Neutrophil (primary cell): ENCODE results near the gene INPP5A.

ENCODE experiments used
- H3K27ac ChIP-seq: fragments of 200-600 bp; sonication (generic); 2 replicates; pipeline ENCODE4 v1.5.1; 2016; ENCODE audit warnings: mild to moderate bottlenecking, moderate library complexity
- H3K27me3 ChIP-seq: fragments of 200-600 bp; sonication (generic); 2 replicates; pipeline ENCODE4 v1.6.0; 2016; ENCODE audit warnings: mild to moderate bottlenecking
- H3K36me3 ChIP-seq: fragments of 200-600 bp; sonication (generic); 2 replicates; pipeline ENCODE4 v1.5.1; 2017
- H3K4me1 ChIP-seq, 2 experiments: fragments of 200-600 bp in 1 of 2; sonication (generic) in 1 of 2; 1 replicate in 1 of 2; 2 replicates in 1 of 2; pipeline versions ENCODE4 v1.5.1 to v1.6.1; 2013 to 2016; ENCODE audit warnings: low read depth in 1 of 2, low read length in 1 of 2, mild to moderate bottlenecking in 1 of 2, moderate library complexity in 1 of 2; ENCODE audit not compliant: control insufficient read depth in 1 of 2, insufficient read depth in 1 of 2
- H3K4me3 ChIP-seq, 2 experiments: fragments of 200-600 bp in 1 of 2; sonication (generic) in 1 of 2; 1 replicate in 1 of 2; 2 replicates in 1 of 2; pipeline ENCODE4 v1.5.1; 2013 to 2016; ENCODE audit warnings: low read depth in 1 of 2, low read length in 1 of 2, mild to moderate bottlenecking in 1 of 2, moderate library complexity in 1 of 2
- H3K9me3 ChIP-seq: fragments of 200-600 bp; sonication (generic); 2 replicates; pipeline ENCODE4 v1.5.1; 2016
- TF ChIP-seq, protein P1 (sequence below): fragments of 200-600 bp; sonication (generic); IDR thresholded peaks from 2 replicates; pipeline ENCODE4 v1.5.1; 2016; ENCODE audit warnings: antibody characterized with exemption

The INPP5A gene

DNA sequence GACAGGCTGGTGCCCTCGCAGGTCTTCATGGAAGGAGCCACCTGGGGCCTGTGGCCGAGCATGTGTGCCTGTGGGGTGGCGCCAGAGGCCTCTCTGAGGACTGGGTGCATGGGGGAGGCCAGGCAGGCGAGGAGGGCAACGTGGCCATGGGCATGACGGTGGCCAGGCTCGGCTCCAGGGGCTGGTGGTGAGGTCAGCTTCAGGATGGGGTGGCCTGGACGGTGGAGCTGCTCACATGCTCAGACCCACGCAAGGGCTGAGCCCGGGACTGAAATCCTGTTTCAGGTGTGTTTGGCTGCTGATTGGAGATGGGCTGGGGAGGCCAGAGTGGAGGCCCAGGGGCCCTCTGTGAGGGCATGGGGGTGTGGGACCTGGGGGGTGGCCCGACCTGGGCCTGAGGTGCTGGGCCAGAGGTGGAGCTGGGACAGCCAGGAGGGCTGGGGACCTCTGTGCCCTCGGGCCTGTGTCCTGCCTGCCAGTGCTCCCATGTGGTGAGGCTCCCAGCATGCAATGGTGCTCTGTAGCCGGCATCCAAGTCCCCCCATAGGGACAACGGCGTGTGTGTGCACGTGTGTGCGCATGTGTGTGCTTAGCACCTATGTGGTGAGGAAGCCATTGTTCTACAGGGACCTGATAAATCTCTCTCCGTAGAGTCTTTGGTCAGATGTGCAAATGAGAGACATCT lies 71.1 kb downstream of the INPP5A start:
- TF ChIP-seq, protein P1, sequence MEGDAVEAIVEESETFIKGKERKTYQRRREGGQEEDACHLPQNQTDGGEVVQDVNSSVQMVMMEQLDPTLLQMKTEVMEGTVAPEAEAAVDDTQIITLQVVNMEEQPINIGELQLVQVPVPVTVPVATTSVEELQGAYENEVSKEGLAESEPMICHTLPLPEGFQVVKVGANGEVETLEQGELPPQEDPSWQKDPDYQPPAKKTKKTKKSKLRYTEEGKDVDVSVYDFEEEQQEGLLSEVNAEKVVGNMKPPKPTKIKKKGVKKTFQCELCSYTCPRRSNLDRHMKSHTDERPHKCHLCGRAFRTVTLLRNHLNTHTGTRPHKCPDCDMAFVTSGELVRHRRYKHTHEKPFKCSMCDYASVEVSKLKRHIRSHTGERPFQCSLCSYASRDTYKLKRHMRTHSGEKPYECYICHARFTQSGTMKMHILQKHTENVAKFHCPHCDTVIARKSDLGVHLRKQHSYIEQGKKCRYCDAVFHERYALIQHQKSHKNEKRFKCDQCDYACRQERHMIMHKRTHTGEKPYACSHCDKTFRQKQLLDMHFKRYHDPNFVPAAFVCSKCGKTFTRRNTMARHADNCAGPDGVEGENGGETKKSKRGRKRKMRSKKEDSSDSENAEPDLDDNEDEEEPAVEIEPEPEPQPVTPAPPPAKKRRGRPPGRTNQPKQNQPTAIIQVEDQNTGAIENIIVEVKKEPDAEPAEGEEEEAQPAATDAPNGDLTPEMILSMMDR = no peak

DNA sequence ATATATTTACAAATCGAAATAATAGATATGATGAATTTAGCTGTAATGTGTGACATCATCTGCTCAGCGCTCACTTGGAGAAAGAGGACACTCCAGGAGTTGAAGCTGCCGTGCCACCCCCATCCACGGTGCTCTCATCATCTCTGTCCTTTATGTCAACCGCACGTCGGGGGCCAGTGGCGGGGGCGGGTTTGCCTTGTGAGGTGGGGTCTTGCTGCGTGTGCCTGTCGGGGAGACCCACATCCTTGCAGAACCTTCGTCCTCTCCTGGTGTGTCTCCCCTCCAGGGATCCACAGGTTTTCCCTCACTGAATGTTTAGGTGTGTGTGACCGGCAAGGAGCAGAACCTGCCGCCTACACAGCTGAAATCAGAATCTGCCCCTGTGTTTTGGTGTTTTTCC lies 71.6 kb downstream of the INPP5A start:
- no peaks in the 10 kb centered on the region for H3K9me3 ChIP-seq
- TF ChIP-seq, protein P1 = no peak
- no peak overlapping the region for H3K4me3 ChIP-seq
- no peaks in the 10 kb centered on the region for H3K27me3 ChIP-seq
- H3K27ac ChIP-seq = no peak overlapping the region
- no peaks in the 10 kb centered on the region for H3K4me1 ChIP-seq
- H3K36me3 ChIP-seq = peaks cover 24% of the 10 kb centered on the region

More for the DNA sequence above, 71.1 kb downstream of the INPP5A start:
- Histone ChIP-seq H3K9me3 (no peaks in the 10 kb centered on the region), H3K27ac (no peak overlapping the region), H3K27me3 (no peaks in the 10 kb centered on the region), H3K4me1 (no peaks in the 10 kb centered on the region), H3K4me3 (no peak overlapping the region), H3K36me3 (peaks cover 21% of the 10 kb centered on the region)

DNA sequence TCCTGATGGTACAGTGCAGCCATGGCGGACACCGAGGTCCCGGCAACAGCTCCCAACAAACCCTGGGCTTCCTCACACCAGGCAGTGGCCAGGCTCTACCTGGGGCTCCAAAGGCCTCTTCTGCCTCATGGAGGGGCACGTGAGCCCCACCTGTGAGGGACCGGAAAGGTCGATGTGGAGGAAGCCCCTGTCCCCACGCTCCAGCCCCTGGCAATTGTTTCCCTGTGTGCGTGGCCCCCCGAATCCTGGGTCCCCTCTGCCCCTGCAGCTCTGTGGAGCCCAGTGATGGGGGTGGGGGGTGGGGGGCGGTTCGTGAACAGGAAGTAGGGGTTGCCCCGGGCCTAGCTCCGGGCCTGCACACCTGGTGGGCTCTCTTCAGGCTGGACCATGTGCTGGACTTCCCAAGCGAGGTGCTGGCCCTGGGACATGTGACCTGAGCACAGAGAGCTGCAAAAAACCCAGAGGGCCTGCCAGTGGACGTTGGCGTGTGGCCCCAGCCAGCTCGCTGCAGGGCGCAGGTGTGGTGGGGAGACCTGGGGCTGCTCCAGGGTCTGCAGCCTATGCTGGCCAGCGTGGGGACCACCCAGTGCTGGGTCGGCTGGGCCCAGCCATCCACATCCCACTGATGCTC lies 72.6 kb downstream of the INPP5A start:
- Histone ChIP-seq H3K36me3 (peaks cover 34% of the 10 kb centered on the region), H3K9me3 (no peaks in the 10 kb centered on the region), H3K4me3 (no peak overlapping the region), H3K4me1 (no peaks in the 10 kb centered on the region), H3K27ac (no peak overlapping the region), H3K27me3 (no peaks in the 10 kb centered on the region)
- TF ChIP-seq, protein P1 = no peak

DNA sequence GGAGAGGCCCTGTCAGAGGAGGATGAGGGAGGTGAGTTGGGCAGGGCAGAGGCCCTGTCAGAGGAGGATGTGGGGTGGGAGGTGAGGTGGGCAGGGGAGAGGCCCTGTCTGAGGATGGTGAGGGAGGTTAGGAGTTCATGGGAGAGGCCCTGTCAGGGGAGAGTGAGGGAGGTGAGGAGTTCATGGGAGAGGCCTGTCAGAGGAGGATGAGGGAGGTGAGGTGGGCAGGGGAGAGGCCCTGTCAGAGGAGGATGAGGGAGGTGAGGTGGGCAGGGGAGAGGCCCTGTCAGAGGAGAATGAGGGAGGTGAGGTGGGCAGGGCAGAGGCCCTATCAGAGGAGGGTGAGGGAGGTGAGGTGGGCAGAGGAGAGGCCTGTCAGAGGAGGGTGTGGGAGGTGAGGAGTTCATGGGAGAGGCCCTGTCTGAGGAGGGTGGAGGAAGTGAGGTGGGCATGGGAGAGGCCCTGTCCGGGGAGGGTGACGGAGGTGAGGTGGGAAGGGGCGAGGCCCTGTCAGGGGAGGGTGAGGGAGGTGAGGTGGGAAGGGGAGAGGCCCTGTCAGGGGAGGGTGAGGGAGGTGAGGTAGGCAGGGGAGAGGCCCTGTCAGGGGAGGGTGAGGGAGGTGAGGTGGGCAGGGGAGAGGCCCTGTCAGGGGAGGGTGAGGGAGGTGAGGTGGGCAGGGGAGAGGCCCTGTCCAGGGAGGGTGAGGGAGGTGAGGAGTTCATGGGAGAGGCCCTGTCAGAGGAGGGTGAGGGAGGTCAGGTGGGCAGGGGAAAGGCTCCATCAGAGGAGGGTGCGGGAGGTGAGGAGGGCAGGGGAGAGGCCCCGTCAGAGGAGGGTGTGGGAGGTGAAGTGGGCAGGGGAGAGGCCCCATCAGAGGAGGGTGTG lies 73.7 kb downstream of the INPP5A start:
- no peaks in the 10 kb centered on the region for H3K27me3 ChIP-seq
- H3K4me3 ChIP-seq = no peak overlapping the region
- peaks cover 4 to 11% of the 10 kb centered on the region in 2 experiments for H3K4me1 ChIP-seq
- H3K27ac ChIP-seq = no peak overlapping the region
- TF ChIP-seq, protein P1 = no peak
- no peaks in the 10 kb centered on the region for H3K9me3 ChIP-seq
- peaks cover 34% of the 10 kb centered on the region for H3K36me3 ChIP-seq

DNA sequence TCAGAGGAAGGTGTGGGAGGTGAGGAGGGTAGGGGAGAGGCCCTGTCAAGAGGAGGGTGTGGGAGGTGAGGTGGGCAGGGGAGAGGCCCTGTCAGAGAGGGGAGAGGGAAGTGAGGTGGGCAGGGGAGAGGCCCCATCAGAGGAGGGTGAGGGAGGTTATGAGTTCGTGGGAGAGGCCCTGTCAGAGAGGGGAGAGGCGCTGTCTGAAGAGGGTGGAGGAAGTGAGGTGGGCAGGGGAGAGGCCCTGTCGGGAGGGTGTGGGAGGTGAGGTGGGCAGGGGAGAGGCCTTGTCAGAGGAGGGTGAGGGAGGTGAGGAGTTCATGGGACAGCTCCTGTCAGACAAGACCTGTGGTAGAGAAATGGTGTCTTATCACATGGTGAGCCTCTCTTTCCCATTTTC lies 74.4 kb downstream of the INPP5A start:
- H3K27me3 ChIP-seq = no peaks in the 10 kb centered on the region
- TF ChIP-seq, protein P1 = no peak
- H3K4me3 ChIP-seq = no peak overlapping the region
- peaks cover 34% of the 10 kb centered on the region for H3K36me3 ChIP-seq
- H3K27ac ChIP-seq = no peak overlapping the region
- no peaks in the 10 kb centered on the region for H3K9me3 ChIP-seq
- peaks cover 11 to 18% of the 10 kb centered on the region in 2 experiments for H3K4me1 ChIP-seq
